HL-60 (cell line): Measurements from ENCODE around the gene SNX10.

Experiments used
- GABPA ChIP-seq: IDR thresholded peaks from 2 replicates; pipeline ENCODE4 v1.6.1; 2012; ENCODE audit warnings: low read depth
- POLR2AphosphoS5 ChIP-seq: IDR thresholded peaks from 2 replicates; pipeline ENCODE4 v1.6.1; 2012; ENCODE audit warnings: low read depth
- REST ChIP-seq: IDR thresholded peaks from 2 replicates; pipeline ENCODE4 v1.6.1; 2012; ENCODE audit warnings: low read depth; ENCODE audit not compliant: insufficient replicate concordance
- TF ChIP-seq, protein P1 (sequence below): IDR thresholded peaks from one replicate; pipeline ENCODE4 v1.5.1; 2011; ENCODE audit warnings: low read length, control low read depth, inconsistent platforms; ENCODE audit not compliant: insufficient read depth

- TF ChIP-seq, protein P1, sequence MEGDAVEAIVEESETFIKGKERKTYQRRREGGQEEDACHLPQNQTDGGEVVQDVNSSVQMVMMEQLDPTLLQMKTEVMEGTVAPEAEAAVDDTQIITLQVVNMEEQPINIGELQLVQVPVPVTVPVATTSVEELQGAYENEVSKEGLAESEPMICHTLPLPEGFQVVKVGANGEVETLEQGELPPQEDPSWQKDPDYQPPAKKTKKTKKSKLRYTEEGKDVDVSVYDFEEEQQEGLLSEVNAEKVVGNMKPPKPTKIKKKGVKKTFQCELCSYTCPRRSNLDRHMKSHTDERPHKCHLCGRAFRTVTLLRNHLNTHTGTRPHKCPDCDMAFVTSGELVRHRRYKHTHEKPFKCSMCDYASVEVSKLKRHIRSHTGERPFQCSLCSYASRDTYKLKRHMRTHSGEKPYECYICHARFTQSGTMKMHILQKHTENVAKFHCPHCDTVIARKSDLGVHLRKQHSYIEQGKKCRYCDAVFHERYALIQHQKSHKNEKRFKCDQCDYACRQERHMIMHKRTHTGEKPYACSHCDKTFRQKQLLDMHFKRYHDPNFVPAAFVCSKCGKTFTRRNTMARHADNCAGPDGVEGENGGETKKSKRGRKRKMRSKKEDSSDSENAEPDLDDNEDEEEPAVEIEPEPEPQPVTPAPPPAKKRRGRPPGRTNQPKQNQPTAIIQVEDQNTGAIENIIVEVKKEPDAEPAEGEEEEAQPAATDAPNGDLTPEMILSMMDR = no peak
- TF ChIP-seq POLR2AphosphoS5 (no peak), REST (no peak), GABPA (no peak)
These were observed 83.1 kb downstream of the SNX10 start for GRCh38 chr7:26374647-26375373.
